ENCODE results near the gene GLUL. TPM values are rescaled to one million over a fixed set of nuclear protein-coding genes. Genes with fewer than 3 reads are reported as not detected.

Gene GLUL
- 3.7 and 11.8 TPM in 2 replicates for total RNA-seq (2014; rRNA removed; shearing (Covaris generic); ENCODE audit: low replicate concordance)

DNA sequence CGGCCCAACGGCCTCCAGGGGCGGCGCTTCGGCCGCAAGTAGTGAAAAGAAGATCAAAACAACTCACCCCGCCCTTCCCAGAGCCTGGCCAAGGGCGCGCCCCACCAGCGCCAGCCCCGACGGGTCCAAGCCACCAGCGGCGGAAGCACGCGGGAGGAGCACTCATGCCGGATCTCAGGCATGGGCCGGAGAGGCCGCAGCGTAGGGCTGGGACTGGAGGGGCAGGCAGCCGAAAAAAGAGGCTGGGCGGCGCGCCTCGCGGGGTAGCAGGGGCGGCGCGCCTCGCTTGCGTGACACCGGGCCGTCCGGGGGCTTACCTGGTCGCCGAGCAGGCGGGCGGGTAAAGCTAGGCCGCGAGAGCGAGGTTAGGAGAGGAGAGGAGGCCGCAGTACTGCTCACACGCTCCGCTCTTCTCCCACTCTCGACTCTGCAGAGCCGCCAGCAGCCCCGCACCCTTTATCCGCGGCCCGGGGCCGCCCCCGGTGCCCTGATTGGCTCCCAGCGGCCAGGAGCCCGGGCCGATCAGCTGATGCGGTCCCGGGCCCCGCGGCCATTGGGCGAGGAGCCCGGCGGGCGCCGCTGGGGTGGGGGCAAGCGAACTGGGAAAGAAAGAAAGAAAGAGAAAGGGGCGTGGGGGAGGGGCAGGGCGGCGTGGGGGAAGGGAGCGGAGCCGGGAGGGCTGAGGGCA lies at the start of gene GLUL:
TSS of gene GLUL (minus strand) at position 429 of the 688 bp plus-strand sequence. CDS start 3,053 bp downstream, outside the sequence.
- peak; percentile 47 for DNase-seq (ENCODE audit: low read depth)
- in situ Hi-C loops (cut with HindIII; ENCODE audit: low pct_unique_long_range_greater_than_20kb, low sequenced_read_pairs), result no loop called here

DNA sequence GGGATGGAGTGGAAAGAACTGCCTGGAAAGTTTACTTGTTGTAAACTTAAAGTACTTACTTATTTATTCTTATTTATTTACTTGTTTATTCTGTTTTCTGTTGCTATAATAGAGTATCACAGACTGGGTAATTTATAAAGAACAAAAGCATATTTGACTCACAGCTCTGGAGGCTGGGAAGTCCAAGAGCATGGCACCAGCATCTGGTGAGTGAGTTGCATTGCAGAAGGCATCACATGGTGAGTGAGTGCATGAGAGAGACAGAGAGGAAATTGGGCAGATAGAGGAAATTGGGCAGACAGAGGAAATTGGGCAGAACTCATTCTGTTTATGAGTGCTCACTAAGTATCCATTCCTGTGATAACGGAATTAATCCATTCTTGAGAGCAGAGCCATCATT lies 46.7 kb upstream of the GLUL start:
- in situ Hi-C loops (cut with HindIII; ENCODE audit: low pct_unique_long_range_greater_than_20kb, low sequenced_read_pairs), result no loop called here
- DNase-seq (ENCODE audit: low read depth), result no peak

DNA sequence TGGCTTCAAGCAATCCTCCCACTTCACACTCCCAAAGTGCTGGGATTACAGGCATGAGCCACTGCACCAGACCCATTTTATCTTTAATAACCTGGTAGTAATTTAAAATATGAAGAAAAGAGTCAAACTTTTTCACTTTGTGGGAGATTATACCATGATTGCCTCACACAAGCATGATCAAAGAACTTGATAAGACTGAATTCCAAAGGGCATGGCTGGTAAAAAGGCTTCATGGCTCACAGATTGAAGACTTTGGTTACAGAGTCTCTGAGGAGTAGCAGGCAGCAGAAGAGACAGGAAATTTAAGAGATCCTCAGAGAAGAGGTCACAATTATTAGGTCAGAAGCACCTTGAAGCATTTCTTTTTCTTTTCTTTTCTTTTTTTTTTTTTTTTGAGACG lies 42.0 kb upstream of the GLUL start:
- in situ Hi-C loops (cut with HindIII; ENCODE audit: low pct_unique_long_range_greater_than_20kb, low sequenced_read_pairs), result no loop called here
- no peak for DNase-seq (ENCODE audit: low read depth)

DNA sequence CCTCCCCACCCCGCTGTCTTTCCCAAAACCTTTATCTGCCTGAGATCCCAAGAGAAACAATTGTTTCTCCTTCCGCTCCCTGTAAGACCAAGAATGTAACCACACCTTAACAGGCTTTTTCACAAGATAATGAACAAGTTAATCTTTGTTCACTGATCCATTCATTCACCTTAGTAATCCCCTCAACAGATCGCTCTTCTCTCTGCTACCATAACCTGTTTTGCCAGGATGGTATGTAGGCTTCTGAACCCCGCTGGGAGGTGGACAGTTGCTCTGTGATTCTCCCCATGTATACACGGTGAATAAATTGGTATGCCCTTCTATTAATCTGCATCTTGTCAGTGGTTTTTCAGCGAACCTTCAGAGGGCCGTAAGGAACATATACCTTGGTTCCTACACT lies 39.7 kb upstream of the GLUL start:
- in situ Hi-C loops (cut with HindIII; ENCODE audit: low pct_unique_long_range_greater_than_20kb, low sequenced_read_pairs), result no loop called here

DNA sequence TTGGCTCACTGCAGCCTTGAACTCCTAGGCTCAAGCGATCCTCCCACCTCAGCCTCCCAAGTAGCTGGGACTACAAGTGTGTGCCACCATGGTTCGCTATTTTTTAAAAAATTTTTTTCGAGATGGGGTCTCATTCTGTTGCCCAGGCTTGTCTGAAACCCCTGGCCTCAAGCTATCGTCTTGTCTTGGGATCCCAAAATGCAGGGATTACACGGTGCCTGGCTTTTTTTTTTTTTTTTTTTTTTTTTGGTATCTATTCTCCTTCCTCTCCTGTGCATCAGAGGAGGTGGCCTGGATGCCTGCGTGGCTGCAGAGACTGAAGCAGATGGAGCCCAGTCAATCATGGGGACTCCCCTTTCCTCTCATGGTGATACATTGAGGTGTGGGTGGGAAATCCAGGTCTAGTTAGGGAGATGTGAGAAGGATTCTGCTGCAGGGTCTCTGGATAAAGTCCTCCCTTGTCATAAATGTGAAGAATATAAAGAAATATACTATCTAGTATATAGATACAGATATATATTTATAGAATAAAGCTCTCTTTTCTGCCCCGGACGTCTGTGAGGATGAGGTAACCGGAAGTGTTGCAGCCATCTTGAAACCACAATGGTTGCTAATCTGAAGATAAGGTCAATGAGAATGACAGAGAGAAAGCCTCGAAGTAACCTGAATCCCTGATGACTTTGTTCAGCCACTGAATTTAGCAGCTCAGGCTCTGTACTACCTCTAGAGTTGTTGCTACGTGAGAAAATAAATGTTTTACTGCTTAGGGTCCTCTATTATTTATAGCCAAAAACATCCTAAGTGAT lies 38.9 kb upstream of the GLUL start:
- in situ Hi-C loops (cut with HindIII; ENCODE audit: low pct_unique_long_range_greater_than_20kb, low sequenced_read_pairs), result no loop called here
- no peak for DNase-seq (ENCODE audit: low read depth)

More for the DNA sequence above, 39.7 kb upstream of the GLUL start:
- no peak for DNase-seq (ENCODE audit: low read depth)

DNA sequence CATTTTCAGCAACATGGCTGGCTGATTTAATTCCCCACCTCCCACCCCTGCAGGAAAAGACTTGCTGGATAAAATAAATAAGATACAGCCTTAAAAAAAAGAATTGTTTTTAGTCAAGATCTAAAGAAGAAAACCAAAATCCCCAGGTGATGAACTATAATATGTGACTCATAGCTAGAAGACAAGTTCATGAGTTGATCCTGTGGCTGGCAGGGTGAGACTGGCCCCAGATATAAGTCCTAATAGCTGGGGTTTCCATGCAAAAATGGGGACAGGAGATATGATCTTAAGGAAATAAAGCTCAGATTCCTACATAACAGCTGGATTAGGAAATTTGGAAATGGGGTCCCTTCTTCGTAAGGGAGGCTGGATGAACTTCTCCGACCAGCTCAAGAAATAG lies 36.5 kb upstream of the GLUL start:
- DNase-seq (ENCODE audit: low read depth), result no peak
- in situ Hi-C loops (cut with HindIII; ENCODE audit: low pct_unique_long_range_greater_than_20kb, low sequenced_read_pairs), result no loop called here

DNA sequence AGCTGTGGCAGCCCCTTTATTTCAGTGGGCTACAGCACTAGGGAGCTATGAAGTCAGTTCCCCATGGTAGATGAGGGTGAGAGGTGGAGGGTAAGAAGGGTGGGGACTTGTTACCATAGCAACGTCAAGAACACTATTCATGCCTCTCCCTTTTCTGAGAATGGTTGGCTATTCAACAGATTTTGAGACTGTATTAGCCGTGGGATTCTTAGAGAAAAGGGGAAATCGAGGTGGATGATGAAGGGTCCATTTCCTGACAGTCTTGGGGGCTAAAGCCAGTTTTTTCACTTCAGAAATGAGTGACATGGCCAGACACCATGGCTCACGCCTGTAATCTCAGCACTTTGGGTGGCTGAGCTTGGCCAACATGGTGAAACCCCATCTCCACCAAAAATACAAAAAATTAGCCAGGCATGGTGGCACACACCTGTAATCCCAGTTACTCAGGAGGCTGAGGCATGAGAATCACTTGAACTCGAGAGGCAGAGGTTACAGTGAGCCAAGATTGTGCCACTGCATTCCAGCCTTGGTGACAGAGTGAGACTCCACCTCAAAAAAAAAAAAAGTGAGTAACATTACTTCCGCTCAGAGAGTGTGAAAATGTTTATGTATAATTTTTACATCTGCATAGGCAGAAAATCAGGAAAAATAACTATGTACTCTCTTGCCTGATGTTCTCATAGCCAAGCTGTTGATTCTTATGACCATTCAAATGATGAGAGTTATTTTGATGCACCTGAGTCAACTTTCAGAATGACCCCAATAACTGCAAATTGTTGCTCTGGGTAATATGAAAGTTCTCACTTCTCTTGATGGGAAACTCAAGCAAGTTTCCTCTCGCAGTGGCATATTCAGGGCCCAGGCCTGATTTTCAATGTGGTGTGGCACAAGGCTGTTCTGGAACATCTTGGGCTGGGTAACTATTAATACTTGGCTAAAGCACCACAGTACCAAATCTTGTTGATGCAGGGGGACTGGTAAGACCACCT lies 35.1 kb upstream of the GLUL start:
- no peak for DNase-seq (ENCODE audit: low read depth)
- in situ Hi-C loops (cut with HindIII; ENCODE audit: low pct_unique_long_range_greater_than_20kb, low sequenced_read_pairs), result no loop called here

DNA sequence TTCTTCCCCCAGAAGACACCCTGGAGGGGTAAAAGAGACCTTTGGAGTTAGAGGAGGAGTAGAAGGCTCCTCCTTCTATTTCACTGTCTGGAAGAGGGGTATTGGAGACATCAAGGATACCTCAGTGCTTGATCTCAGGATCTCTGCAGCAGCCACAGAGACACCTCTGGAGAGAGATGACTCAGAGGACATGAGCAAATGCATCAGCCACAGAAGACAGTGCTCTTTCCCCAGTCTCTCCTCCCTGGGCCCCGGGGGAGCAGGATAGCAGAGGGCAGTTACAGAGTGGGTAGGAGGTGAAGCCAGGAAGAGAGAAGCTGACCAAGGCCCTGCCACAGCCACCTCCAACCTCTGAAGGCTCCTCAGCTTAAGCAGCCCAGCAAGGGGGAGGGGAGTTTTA lies 24.2 kb upstream of the GLUL start:
- no peak for DNase-seq (ENCODE audit: low read depth)
- in situ Hi-C loops (cut with HindIII; ENCODE audit: low pct_unique_long_range_greater_than_20kb, low sequenced_read_pairs), result no loop called here

DNA sequence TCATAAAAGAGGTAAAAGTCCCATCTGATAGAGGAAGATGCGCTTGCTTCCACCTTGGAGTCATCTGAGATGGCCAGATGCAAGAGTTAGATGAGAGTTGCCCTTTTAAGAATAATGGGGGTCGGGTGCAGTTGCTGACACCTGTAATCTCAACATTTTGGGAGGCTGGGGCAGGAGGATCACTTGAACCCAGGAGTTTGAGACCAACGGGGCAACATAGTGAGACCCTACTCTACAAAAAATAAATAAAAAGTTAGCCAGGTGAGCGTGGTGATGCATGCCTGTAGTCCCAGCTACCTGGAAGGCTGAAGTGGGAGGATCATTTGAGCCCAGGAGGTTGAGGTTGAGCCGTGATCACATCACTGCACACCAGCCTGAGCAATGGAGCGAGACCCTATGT lies 22.4 kb upstream of the GLUL start:
- in situ Hi-C loops (cut with HindIII; ENCODE audit: low pct_unique_long_range_greater_than_20kb, low sequenced_read_pairs), result no loop called here
- DNase-seq (ENCODE audit: low read depth), result no peak

DNA sequence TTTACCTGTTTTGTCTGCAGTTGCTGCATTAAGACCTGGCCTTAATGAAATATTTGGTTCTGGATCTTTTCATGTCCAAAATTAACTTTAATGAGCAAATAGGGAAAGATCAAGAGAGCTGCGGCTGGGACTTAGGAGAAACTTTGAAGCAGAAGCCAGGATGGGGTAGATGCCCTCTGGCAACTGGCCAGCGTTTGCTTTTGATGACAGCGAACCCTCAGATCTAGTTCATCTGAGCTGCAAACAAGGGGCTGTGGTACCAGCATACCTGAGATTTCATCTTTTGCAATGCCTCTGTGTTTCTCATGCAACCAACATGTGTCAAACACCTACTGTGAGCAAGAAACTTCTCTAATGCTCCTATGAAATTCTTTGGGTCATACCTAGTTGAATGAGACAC lies 21.9 kb upstream of the GLUL start:
- in situ Hi-C loops (cut with HindIII; ENCODE audit: low pct_unique_long_range_greater_than_20kb, low sequenced_read_pairs), result no loop called here
- DNase-seq (ENCODE audit: low read depth), result no peak

DNA sequence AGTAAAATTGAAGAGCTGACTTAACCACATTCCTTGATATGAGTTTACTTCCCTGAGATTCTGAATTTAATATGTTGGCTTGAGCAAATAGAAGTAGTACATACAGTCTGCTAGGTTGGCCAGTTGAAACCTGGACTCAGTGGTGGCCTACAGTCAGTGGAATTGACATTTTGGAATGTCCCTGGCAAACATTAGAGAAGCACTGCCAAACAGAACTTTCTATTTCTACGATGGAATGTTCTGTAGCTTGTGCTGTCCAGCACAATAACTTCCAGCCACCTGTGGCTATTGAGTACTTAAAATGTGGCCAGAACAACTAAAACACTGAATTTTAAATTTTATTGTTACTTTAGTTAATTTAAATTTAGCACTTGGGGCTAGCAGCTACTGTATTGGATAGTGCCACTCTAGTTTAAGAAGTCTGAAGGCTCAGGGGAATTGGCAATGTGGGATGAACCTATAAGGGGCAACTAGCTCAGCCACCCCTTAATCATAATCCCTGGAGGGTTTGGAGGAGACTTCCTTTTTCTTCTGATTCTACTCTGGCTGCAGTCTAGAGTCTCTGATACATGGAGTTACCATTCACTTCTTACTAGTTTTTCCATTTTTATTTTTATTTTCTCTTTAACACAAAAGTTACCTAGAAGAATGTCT lies 19.2 kb upstream of the GLUL start:
- no peak for DNase-seq (ENCODE audit: low read depth)
- in situ Hi-C loops (cut with HindIII; ENCODE audit: low pct_unique_long_range_greater_than_20kb, low sequenced_read_pairs), result no loop called here

DNA sequence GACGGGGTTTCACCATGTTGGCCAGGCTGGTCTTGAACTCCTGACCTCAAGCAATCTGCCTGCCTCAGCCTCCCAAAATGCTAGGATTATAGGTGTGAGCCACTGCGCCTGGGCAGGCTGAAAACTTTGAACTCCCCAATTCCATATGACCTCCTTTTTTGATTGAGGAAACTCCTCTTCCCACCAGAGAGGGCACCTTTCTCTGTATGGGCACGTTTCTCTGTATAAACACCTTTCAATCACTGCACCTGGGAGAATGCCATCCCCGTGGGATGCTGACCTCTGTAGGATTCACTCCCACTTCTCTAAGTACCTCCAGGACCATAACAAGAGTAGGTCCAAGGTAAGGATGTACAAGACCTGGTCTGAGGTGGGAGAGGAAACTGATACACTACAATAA lies 18.5 kb upstream of the GLUL start:
- DNase-seq (ENCODE audit: low read depth), result no peak
- in situ Hi-C loops (cut with HindIII; ENCODE audit: low pct_unique_long_range_greater_than_20kb, low sequenced_read_pairs), result no loop called here

DNA sequence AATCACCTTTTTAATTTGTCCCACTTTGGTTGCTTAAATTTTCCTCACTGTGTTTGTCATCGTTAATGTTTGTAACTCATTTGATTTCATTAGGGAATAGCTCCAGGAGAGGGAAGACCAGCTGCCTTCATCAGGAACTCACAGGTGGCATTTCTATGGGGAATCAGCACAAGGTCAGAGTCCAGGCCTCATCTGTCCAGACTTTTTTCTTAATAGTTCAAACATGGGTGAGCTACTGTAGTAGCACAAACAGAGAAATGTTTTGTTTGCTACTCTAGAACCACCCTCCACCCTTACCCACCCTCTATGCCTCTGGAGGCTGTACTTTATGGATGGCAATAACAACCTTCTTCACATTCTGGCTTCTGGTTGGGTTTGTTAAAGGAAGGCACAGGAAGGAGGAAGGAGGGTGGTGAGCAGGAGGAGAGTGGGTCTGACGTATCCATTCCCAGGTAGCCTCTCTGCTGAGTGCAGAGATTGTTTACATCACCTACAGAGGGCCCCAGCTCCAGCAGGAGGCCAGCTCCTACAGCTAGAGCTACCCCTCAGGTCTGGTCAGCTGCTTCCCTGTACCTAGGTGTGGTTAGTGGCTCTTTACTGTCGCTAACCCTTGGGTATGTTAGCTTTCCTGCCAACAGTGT lies 17.0 kb upstream of the GLUL start:
- in situ Hi-C loops (cut with HindIII; ENCODE audit: low pct_unique_long_range_greater_than_20kb, low sequenced_read_pairs), result no loop called here
- DNase-seq (ENCODE audit: low read depth), result no peak

DNA sequence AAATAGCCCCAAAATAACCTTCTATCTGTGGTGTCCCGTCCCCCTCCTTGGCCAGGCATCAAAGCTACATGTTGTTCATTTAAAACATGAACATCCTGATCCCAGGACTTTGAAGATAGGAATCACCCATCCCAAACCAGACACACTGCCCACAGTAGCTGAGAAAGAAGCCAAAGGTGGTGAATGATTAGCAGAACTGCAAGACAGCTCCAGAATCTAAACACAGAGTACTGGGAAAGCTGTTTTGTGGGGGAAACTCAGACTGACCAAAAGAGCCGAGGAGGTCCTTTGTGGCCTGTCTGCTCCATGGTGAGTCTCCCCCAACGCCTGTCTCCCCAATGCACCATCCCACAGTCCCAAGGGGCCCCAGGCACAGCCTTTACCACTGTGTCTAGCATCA lies 16.1 kb upstream of the GLUL start:
- in situ Hi-C loops (cut with HindIII; ENCODE audit: low pct_unique_long_range_greater_than_20kb, low sequenced_read_pairs), result no loop called here
- DNase-seq (ENCODE audit: low read depth), result no peak

DNA sequence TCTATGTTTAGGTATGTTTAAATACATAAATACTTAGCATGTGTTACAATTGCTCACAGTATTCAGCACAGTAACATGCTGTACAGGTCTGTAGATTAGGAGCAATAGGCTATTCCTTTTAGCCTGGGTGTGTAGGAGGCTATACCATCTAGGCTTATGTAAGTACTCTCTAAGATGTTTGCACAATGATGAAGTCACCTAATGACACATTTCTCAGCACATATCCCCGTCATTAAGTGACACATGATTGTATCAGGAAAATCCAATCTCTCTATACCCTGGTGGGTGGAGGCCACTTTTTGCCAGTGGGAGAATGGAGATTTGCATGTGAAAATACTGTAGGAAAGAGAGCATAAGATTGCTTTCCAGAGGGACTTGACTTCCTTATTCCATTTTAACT lies 14.4 kb upstream of the GLUL start:
- DNase-seq (ENCODE audit: low read depth), result no peak
- in situ Hi-C loops (cut with HindIII; ENCODE audit: low pct_unique_long_range_greater_than_20kb, low sequenced_read_pairs), result no loop called here

DNA sequence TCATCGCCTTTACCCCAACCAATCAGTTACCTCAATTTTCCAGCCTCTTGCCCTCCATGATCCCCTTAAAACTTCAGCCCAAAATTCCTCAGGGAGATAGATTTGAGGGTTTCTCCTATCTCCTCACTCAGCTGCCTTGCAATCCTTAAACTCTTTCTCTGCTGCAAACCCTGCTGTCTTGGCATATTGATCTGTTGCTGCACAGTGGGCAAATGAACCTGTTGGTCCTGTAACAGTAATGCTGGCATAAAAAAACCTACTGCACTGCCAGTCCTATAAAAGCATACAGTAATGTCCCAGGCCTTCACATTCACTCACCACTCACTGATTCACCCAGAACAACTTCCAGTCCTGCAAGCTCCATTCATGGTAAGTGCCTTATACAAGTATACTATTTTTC lies 14.0 kb upstream of the GLUL start:
- in situ Hi-C loops (cut with HindIII; ENCODE audit: low pct_unique_long_range_greater_than_20kb, low sequenced_read_pairs), result no loop called here
- DNase-seq (ENCODE audit: low read depth), result no peak

DNA sequence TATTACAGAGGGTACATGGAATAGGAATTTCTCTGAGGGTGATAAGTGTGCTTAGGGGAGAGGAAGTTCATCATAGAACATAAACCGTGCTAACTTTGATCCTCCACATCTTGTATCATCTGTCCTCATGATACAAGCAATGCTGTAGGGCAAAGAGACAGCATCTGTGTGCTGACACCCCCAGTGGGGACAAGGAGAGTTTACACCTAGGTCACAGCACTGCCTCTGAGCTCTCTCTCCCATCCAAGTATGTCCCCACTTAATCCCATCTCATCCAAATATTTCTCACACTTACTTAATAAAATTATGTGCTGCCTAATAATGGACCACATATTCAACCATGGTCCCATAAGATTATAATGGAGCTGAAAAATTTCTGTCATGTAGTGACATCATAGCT lies 13.2 kb upstream of the GLUL start:
- no peak for DNase-seq (ENCODE audit: low read depth)
- in situ Hi-C loops (cut with HindIII; ENCODE audit: low pct_unique_long_range_greater_than_20kb, low sequenced_read_pairs), result no loop called here

DNA sequence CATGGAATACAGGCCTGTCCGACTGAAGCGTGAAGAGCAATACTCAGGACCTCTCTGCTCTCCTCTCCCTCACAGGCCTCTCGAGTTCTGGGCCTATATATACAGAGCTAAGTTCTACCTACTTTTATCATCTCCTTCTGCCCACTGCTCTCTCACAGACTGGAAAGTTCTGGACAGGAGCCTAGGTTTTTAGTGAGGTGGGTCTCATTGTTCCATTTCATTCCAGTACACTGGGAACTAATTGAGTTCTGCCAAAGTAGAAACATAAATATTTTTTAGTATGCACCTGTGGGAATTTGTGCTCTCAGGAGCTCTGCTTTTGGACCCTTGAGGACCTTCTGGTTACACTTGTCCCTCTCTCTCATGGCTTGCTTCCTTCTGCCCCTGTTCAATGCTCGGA lies 9.0 kb upstream of the GLUL start, which contains the start of gene TEDDM1:
TSS of gene TEDDM1 (minus strand) at position 101 of the 400 bp plus-strand sequence. CDS start 182 bp downstream, outside the sequence.
- in situ Hi-C loops (cut with HindIII; ENCODE audit: low pct_unique_long_range_greater_than_20kb, low sequenced_read_pairs), result no loop called here
- no peak for DNase-seq (ENCODE audit: low read depth)
